ENCODE data around the gene FHIT. TPM values are rescaled to one million over a fixed set of nuclear protein-coding genes. Genes with fewer than 3 reads are reported as not detected.

FHIT gene
- total and polyA plus RNA-seq, 10 of the 15 experiments (the other 5 are each of a cell fraction or from before 2014, with no cell fraction given): 4.2 to 14.9 (median 9.4) TPM

DNA sequence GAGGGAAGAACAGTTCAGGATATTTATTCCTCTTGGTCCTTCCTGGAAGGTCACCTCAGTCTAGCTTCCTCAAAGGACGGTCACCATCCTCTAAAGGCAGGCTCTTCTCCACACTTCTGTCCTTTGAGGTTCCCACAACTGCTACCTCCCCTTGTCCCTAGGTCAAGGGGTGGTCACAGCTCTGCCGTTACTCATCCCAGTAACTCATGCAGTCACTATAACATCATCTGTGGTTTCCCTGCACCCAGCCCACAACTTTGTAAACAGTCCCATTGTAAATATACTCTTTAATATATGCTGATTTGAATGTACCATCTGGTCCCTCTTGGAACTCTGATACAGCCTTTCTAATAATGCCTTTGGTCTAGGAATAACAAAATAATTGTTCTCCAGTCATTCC is 887.4 kb downstream of the FHIT start (continued):
- TF ChIP-seq, protein P1, sequence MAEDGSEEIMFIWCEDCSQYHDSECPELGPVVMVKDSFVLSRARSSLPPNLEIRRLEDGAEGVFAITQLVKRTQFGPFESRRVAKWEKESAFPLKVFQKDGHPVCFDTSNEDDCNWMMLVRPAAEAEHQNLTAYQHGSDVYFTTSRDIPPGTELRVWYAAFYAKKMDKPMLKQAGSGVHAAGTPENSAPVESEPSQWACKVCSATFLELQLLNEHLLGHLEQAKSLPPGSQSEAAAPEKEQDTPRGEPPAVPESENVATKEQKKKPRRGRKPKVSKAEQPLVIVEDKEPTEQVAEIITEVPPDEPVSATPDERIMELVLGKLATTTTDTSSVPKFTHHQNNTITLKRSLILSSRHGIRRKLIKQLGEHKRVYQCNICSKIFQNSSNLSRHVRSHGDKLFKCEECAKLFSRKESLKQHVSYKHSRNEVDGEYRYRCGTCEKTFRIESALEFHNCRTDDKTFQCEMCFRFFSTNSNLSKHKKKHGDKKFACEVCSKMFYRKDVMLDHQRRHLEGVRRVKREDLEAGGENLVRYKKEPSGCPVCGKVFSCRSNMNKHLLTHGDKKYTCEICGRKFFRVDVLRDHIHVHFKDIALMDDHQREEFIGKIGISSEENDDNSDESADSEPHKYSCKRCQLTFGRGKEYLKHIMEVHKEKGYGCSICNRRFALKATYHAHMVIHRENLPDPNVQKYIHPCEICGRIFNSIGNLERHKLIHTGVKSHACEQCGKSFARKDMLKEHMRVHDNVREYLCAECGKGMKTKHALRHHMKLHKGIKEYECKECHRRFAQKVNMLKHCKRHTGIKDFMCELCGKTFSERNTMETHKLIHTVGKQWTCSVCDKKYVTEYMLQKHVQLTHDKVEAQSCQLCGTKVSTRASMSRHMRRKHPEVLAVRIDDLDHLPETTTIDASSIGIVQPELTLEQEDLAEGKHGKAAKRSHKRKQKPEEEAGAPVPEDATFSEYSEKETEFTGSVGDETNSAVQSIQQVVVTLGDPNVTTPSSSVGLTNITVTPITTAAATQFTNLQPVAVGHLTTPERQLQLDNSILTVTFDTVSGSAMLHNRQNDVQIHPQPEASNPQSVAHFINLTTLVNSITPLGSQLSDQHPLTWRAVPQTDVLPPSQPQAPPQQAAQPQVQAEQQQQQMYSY (CRISPR knock-in tag; IDR thresholded peaks at IDR 0.05): no peak
- TF ChIP-seq TARDBP (IDR thresholded peaks at IDR 0.05; ENCODE audit: borderline replicate concordance): no peak
- TF ChIP-seq, protein P2, sequence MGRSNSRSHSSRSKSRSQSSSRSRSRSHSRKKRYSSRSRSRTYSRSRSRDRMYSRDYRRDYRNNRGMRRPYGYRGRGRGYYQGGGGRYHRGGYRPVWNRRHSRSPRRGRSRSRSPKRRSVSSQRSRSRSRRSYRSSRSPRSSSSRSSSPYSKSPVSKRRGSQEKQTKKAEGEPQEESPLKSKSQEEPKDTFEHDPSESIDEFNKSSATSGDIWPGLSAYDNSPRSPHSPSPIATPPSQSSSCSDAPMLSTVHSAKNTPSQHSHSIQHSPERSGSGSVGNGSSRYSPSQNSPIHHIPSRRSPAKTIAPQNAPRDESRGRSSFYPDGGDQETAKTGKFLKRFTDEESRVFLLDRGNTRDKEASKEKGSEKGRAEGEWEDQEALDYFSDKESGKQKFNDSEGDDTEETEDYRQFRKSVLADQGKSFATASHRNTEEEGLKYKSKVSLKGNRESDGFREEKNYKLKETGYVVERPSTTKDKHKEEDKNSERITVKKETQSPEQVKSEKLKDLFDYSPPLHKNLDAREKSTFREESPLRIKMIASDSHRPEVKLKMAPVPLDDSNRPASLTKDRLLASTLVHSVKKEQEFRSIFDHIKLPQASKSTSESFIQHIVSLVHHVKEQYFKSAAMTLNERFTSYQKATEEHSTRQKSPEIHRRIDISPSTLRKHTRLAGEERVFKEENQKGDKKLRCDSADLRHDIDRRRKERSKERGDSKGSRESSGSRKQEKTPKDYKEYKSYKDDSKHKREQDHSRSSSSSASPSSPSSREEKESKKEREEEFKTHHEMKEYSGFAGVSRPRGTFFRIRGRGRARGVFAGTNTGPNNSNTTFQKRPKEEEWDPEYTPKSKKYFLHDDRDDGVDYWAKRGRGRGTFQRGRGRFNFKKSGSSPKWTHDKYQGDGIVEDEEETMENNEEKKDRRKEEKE (IDR thresholded peaks at IDR 0.05): no peak
- no peak for TF ChIP-seq SKIL (IDR thresholded peaks at IDR 0.05; ENCODE audit: low read depth, poor library complexity, severe bottlenecking)
- no peak for TF ChIP-seq MYC (IDR thresholded peaks at IDR 0.05; ENCODE audit: insufficient read depth, insufficient read length, insufficient replicate concordance, low read length, severe bottlenecking)
- TF ChIP-seq FOS (IDR thresholded peaks at IDR 0.05; ENCODE audit: borderline replicate concordance, extremely low read depth, insufficient read length): no peak
- TF ChIP-seq NFYB (IDR thresholded peaks at IDR 0.05; ENCODE audit: insufficient read depth, low read depth, low read length): no peak
- no peak for TF ChIP-seq SREBF1 (IDR thresholded peaks at IDR 0.05; ENCODE audit: low read length)
- TF ChIP-seq BCL11A (IDR thresholded peaks at IDR 0.05; ENCODE audit: low read depth, low read length): peak; percentile 75; the same call in 1 of the 2 replicates
- TF ChIP-seq PAX5 (IDR thresholded peaks at IDR 0.05; ENCODE audit: borderline replicate concordance, low read depth, low read length): no peak
- TF ChIP-seq, protein P3, sequence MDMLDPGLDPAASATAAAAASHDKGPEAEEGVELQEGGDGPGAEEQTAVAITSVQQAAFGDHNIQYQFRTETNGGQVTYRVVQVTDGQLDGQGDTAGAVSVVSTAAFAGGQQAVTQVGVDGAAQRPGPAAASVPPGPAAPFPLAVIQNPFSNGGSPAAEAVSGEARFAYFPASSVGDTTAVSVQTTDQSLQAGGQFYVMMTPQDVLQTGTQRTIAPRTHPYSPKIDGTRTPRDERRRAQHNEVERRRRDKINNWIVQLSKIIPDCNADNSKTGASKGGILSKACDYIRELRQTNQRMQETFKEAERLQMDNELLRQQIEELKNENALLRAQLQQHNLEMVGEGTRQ (IDR thresholded peaks at IDR 0.05; ENCODE audit: borderline replicate concordance, low read depth, low read length): no peak
- TF ChIP-seq E2F4 (IDR thresholded peaks at IDR 0.05; ENCODE audit: low read depth, low read length): no peak
- TF ChIP-seq CHD4 (IDR thresholded peaks at IDR 0.05): no peak
- no peak for TF ChIP-seq SIX5 (IDR thresholded peaks at IDR 0.05; ENCODE audit: low read depth, low read length, severe bottlenecking)
- no peak for TF ChIP-seq NKRF (conservative IDR thresholded peaks at IDR 0.05)
- TF ChIP-seq ZNF217 (IDR thresholded peaks at IDR 0.05): no peak
- peak; percentile 70; the same call in 1 of the 2 replicates for TF ChIP-seq ZBED1 (IDR thresholded peaks at IDR 0.05; ENCODE audit: borderline replicate concordance)
- TF ChIP-seq MTA3 (IDR thresholded peaks at IDR 0.05; ENCODE audit: borderline replicate concordance, low read length): no peak
